Panc1 (cell line): ENCODE results near the gene MAPK13. TPM values are rescaled to one million over a fixed set of nuclear protein-coding genes. Genes with fewer than 3 reads are reported as not detected.

Experiments
- ATAC-seq: fragments of 200-7000 bp; cut with Tn5 transposase; 2 replicates; pipeline ENCODE4 v1.9.1; 2020; ENCODE audit warnings: mild to moderate bottlenecking, moderate library complexity
- BruUV-seq: library from RNA; stranded (reverse); fragments of 400-500 nt; replicated peaks from 2 replicates; lab custom pipeline; 2021; lab: Mats Ljungman, UMichigan
- CTCF ChIA-PET: fragments of 300-600 bp; sonication (Branson Sonifier 250); formaldehyde crosslinking; loops from one replicate; lab custom pipeline; 2022; ENCODE audit warnings: antibody characterized with exemption; lab: Charles Lee
- POLR2A ChIA-PET: fragments of 300-600 bp; sonication (Branson Sonifier 250); formaldehyde crosslinking; loops from one replicate; lab custom pipeline; 2022; ENCODE audit warnings: antibody characterized with exemption; lab: Charles Lee
- DNase-seq: peaks from one replicate; pipeline ENCODE4 v3.0.0-alpha.2; 2010; ENCODE audit warnings: low read depth, low spot score
- H3K27ac ChIP-seq: 2 replicates; pipeline ENCODE4 v1.5.1; 2011; ENCODE audit warnings: mild to moderate bottlenecking, low read length, inconsistent platforms
- H3K27me3 ChIP-seq: fragments of 200-500 bp; sonication (Bioruptor generic); 2 replicates; pipeline ENCODE4 v1.6.0; 2014; ENCODE audit warnings: low read length, inconsistent platforms; ENCODE audit not compliant: control insufficient read depth, insufficient read depth
- H3K36me3 ChIP-seq: fragments of 200-500 bp; sonication (Bioruptor generic); 2 replicates; pipeline ENCODE4 v1.5.1; 2014; ENCODE audit warnings: inconsistent platforms, mild to moderate bottlenecking, low read length, moderate library complexity; ENCODE audit not compliant: control insufficient read depth, insufficient read depth
- H3K4me1 ChIP-seq: 2 replicates; pipeline ENCODE4 v1.5.1; 2011; ENCODE audit warnings: inconsistent platforms, mild to moderate bottlenecking, low read length, moderate library complexity; ENCODE audit not compliant: control insufficient read depth, insufficient read depth
- H3K4me3 ChIP-seq, 2 experiments: 2 replicates each; pipeline ENCODE4 v1.5.1; 2011 to 2012; ENCODE audit warnings: low read depth in 2 of 2, low read length in 2 of 2, mild to moderate bottlenecking in 2 of 2, inconsistent platforms in 1 of 2, moderate library complexity in 1 of 2
- H3K9me3 ChIP-seq: fragments of 200-500 bp; sonication (Bioruptor generic); 2 replicates; pipeline ENCODE4 v1.5.1; 2014; ENCODE audit warnings: low read depth, mild to moderate bottlenecking, inconsistent platforms, low read length, moderate library complexity; ENCODE audit not compliant: control insufficient read depth, insufficient read depth
- CTCF ChIP-seq: fragments of 450-650 bp; IDR thresholded peaks from 2 replicates; pipeline ENCODE4 v1.5.1; 2017; ENCODE audit warnings: mild to moderate bottlenecking
- POLR2AphosphoS5 ChIP-seq: IDR thresholded peaks from 2 replicates; pipeline ENCODE4 v1.6.1; 2012; ENCODE audit warnings: mild to moderate bottlenecking, low read depth, low read length, moderate library complexity
- SIN3A ChIP-seq: IDR thresholded peaks from 2 replicates; pipeline ENCODE4 v1.6.1; 2012; ENCODE audit warnings: low read depth, mild to moderate bottlenecking, low read length, moderate library complexity, borderline replicate concordance; ENCODE audit not compliant: insufficient read depth
- TCF7L2 ChIP-seq: IDR thresholded peaks from 2 replicates; pipeline ENCODE4 v1.6.1; 2011; ENCODE audit warnings: mild to moderate bottlenecking, low read depth, low read length, inconsistent platforms
- in situ Hi-C: cut with HindIII; loops from 2 replicates; pipeline ENCODE4 v1.10.0; 2016; ENCODE audit warnings: low sequenced_read_pairs, low pct_unique_long_range_greater_than_20kb
- intact Hi-C: fragments of 100-400 bp; cut with micrococcal nuclease; formaldehyde crosslinking; loops from one replicate; pipeline ENCODE4 v1.10.0; 2022; ENCODE audit not compliant: unreplicated experiment
- total RNA-seq: library from RNA; stranded (reverse); gene quantifications from one replicate; pipeline ENCODE4 v1.2.1, GENCODE V29; 2021; ENCODE audit not compliant: unreplicated experiment
- TF ChIP-seq, protein P1 (sequence below), 2 experiments: IDR thresholded peaks; 2 replicates each; pipeline ENCODE4 v1.6.1; 2011 to 2012; ENCODE audit warnings: low read depth in 2 of 2, control low read depth in 1 of 2, low read length in 1 of 2, mild to moderate bottlenecking in 1 of 2, moderate library complexity in 1 of 2; ENCODE audit not compliant: insufficient read depth in 1 of 2

MAPK13 gene
- total RNA-seq, 1 experiment from 2014 or later, result 2.5 TPM

DNA sequence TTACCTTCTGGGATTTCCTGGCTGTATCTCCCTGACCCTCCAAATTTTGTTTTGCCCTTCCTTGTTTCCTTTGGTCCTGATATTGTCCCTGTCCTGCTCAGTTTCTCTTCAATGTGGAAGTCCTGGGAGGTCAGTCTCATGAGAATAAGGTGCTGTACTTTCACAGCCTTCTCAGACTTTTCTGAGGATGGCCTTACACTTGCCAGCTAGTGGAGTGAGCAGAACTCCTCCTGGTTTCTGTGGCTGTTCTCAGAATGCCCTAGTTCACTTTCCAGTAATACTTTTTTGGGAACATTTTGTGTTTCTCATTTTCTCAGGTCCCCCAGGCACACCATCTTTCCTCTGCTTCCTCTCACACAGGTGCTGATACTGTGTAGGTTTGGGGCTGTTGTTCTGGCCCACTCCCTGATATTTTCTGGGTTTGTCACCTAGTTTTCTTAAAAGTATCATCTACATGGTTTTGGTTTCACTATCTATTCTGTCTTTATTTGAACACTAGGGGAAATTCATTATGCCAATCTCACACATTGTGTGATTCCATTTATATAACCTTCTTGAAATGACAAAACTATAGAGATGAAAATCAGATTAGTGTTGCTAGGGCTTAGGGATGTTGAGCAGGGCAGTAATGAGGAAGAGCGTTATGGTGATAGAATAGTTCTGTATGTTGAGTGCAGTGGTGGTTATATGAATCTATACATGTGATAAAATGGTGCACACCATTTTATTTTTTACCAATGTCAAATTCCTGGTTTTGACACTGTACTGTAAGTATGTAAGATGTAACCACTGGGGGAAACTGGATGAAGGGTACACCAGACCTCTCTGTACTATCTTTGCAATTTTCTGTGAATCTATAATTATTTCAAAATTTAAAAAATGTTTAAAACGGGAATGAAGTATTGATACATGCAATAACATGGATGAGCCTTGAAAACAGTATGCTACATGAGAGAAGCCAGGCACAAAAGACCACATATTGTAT is 39.0 kb downstream of the MAPK13 start:
- ATAC-seq, result no peak
- no peak for DNase-seq
- no peak for TF ChIP-seq CTCF
- TF ChIP-seq, protein P1, sequence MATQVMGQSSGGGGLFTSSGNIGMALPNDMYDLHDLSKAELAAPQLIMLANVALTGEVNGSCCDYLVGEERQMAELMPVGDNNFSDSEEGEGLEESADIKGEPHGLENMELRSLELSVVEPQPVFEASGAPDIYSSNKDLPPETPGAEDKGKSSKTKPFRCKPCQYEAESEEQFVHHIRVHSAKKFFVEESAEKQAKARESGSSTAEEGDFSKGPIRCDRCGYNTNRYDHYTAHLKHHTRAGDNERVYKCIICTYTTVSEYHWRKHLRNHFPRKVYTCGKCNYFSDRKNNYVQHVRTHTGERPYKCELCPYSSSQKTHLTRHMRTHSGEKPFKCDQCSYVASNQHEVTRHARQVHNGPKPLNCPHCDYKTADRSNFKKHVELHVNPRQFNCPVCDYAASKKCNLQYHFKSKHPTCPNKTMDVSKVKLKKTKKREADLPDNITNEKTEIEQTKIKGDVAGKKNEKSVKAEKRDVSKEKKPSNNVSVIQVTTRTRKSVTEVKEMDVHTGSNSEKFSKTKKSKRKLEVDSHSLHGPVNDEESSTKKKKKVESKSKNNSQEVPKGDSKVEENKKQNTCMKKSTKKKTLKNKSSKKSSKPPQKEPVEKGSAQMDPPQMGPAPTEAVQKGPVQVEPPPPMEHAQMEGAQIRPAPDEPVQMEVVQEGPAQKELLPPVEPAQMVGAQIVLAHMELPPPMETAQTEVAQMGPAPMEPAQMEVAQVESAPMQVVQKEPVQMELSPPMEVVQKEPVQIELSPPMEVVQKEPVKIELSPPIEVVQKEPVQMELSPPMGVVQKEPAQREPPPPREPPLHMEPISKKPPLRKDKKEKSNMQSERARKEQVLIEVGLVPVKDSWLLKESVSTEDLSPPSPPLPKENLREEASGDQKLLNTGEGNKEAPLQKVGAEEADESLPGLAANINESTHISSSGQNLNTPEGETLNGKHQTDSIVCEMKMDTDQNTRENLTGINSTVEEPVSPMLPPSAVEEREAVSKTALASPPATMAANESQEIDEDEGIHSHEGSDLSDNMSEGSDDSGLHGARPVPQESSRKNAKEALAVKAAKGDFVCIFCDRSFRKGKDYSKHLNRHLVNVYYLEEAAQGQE (IDR thresholded peaks at IDR 0.05; ENCODE audit: insufficient read depth in 1 of 2, low read depth in 2 of 2, low read length in 1 of 2), result no peak
- TF ChIP-seq TCF7L2, result no peak
- TF ChIP-seq POLR2AphosphoS5, result no peak
- no peak for TF ChIP-seq SIN3A
- intact Hi-C loops, result no loop called here
- Histone ChIP-seq H3K9me3 (no peaks in the 10 kb centered on the region), H3K4me1 (no peaks in the 10 kb centered on the region), H3K36me3 (no peaks in the 10 kb centered on the region), H3K27me3 (no peaks in the 10 kb centered on the region), H3K27ac (no peak overlapping the region), H3K4me3 (no peak overlapping the region)
- no TSS peak for BruUV-seq
- ChIA-PET CTCF (no interaction called here), POLR2A (no interaction called here)
- in situ Hi-C loops, result no loop called here

GRCh38 chr6:36170704-36171103 is 40.4 kb downstream of the MAPK13 start:
- Histone ChIP-seq H3K4me1 (no peaks in the 10 kb centered on the region), H3K36me3 (no peaks in the 10 kb centered on the region), H3K9me3 (no peaks in the 10 kb centered on the region), H3K27ac (no peak overlapping the region), H3K27me3 (no peaks in the 10 kb centered on the region), H3K4me3 (no peak overlapping the region)
- CTCF ChIA-PET, result no interaction called here
- DNase-seq (no peak), ATAC-seq (no peak)
- POLR2A ChIA-PET, result no interaction called here
- intact Hi-C loops, result no loop called here
- TF ChIP-seq, protein P1 (IDR thresholded peaks at IDR 0.05; ENCODE audit: insufficient read depth in 1 of 2, low read depth in 2 of 2, low read length in 1 of 2), result no peak
- TF ChIP-seq POLR2AphosphoS5 (no peak), SIN3A (no peak), CTCF (no peak), TCF7L2 (no peak)
- in situ Hi-C loops, result no loop called here
- BruUV-seq, result no TSS peak
